HL-60 (cell line): ENCODE results near the gene STK17B.

Experiments used
- DNase-seq, 2 experiments: peaks; one replicate each; pipeline ENCODE4 v3.0.0-alpha.2; 2010 to 2020; ENCODE audit warnings: low read depth in 1 of 2, low spot score in 1 of 2
- H3K27ac ChIP-seq: fragments of 250-450 bp; sonication (Bioruptor Pico); replicated peaks from 2 replicates; pipeline ENCODE4 v1.5.1; 2020; ENCODE audit warnings: mild to moderate bottlenecking, moderate library complexity
- H3K27me3 ChIP-seq: fragments of 250-450 bp; sonication (Bioruptor Pico); 2 replicates; pipeline ENCODE4 v1.5.1; 2021; ENCODE audit warnings: mild to moderate bottlenecking, moderate library complexity; ENCODE audit not compliant: insufficient read depth, poor library complexity, severe bottlenecking
- H3K4me3 ChIP-seq: replicated peaks from 2 replicates; pipeline ENCODE4 v1.5.1; 2011; ENCODE audit warnings: mild to moderate bottlenecking, control low read depth, low read length; ENCODE audit not compliant: insufficient read depth
- GABPA ChIP-seq: IDR thresholded peaks from 2 replicates; pipeline ENCODE4 v1.6.1; 2012; ENCODE audit warnings: low read depth
- POLR2AphosphoS5 ChIP-seq: IDR thresholded peaks from 2 replicates; pipeline ENCODE4 v1.6.1; 2012; ENCODE audit warnings: low read depth
- REST ChIP-seq: IDR thresholded peaks from 2 replicates; pipeline ENCODE4 v1.6.1; 2012; ENCODE audit warnings: low read depth; ENCODE audit not compliant: insufficient replicate concordance
- SPI1 ChIP-seq: IDR thresholded peaks from 2 replicates; pipeline ENCODE4 v1.6.1; 2012; ENCODE audit warnings: low read depth, mild to moderate bottlenecking, borderline replicate concordance
- TF ChIP-seq, protein P1 (sequence below): IDR thresholded peaks from one replicate; pipeline ENCODE4 v1.5.1; 2011; ENCODE audit warnings: low read length, control low read depth, inconsistent platforms; ENCODE audit not compliant: insufficient read depth

Gene STK17B

GRCh38 chr2:196200557-196200956, 29.2 kb upstream of the STK17B start:
- TF ChIP-seq POLR2AphosphoS5 (no peak), REST (no peak), GABPA (no peak), SPI1 (no peak)
- TF ChIP-seq, protein P1, sequence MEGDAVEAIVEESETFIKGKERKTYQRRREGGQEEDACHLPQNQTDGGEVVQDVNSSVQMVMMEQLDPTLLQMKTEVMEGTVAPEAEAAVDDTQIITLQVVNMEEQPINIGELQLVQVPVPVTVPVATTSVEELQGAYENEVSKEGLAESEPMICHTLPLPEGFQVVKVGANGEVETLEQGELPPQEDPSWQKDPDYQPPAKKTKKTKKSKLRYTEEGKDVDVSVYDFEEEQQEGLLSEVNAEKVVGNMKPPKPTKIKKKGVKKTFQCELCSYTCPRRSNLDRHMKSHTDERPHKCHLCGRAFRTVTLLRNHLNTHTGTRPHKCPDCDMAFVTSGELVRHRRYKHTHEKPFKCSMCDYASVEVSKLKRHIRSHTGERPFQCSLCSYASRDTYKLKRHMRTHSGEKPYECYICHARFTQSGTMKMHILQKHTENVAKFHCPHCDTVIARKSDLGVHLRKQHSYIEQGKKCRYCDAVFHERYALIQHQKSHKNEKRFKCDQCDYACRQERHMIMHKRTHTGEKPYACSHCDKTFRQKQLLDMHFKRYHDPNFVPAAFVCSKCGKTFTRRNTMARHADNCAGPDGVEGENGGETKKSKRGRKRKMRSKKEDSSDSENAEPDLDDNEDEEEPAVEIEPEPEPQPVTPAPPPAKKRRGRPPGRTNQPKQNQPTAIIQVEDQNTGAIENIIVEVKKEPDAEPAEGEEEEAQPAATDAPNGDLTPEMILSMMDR = no peak
- Histone ChIP-seq H3K27ac (no peak overlapping the region), H3K4me3 (no peak overlapping the region), H3K27me3 (no peaks in the 10 kb centered on the region)
- DNase-seq = no peak

GRCh38 chr2:196195758-196196157, 24.4 kb upstream of the STK17B start:
- Histone ChIP-seq H3K27ac (no peak overlapping the region), H3K4me3 (no peak overlapping the region), H3K27me3 (no peaks in the 10 kb centered on the region)
- TF ChIP-seq, protein P1 = no peak
- TF ChIP-seq REST (no peak), POLR2AphosphoS5 (no peak), GABPA (no peak), SPI1 (no peak)
- DNase-seq = no peak

DNA sequence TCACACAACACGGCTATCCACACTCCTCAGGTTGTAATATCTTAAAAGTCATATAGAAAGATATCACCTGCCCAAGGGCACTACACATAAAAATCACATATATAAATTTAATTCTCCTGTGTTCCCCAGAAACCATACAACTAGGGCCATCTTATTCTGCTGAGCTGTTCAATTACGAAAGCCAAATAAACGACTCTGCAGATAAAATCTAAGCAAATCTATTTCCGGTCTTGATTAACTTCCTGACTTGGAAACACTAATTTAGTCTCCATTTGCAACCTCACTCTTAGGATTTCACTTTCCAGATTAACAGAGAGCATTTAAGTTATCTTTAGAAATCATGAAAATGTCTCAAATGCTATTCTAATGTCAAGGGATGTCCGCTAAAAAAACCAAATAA, 23.9 kb upstream of the STK17B start:
- H3K27ac ChIP-seq = no peak overlapping the region
- no peaks in the 10 kb centered on the region for H3K27me3 ChIP-seq
- DNase-seq = no peak
- no peak overlapping the region for H3K4me3 ChIP-seq
- TF ChIP-seq SPI1 (no peak), REST (no peak), POLR2AphosphoS5 (no peak), GABPA (no peak)
- TF ChIP-seq, protein P1 = no peak
